Tibial nerve (tissue), 4 donors: ENCODE results near the gene ABCB4. TPM values are rescaled to one million over a fixed set of nuclear protein-coding genes. Genes with fewer than 3 reads are reported as not detected.

Experiments used
- DNase-seq, 2 donors: peaks; one replicate each; pipeline ENCODE4 v3.0.0-alpha.2; 2019; ENCODE audit warnings: low spot score in 2 of 2
- H3K27ac ChIP-seq, 4 donors: fragments of 200-600 bp; sonication (generic) in 3 of 4; one replicate each; pipeline ENCODE4 v1.5.1; 2017 to 2019; ENCODE audit warnings: mild to moderate bottlenecking in 1 of 4
- H3K27me3 ChIP-seq, 2 donors: fragments of 200-600 bp; sonication (generic) in 1 of 2; one replicate each; pipeline versions ENCODE4 v1.5.1 to v1.6.0; 2017 to 2019
- H3K36me3 ChIP-seq, 3 donors: fragments of 200-600 bp; sonication (generic); one replicate each; pipeline ENCODE4 v1.5.1; 2018 to 2019
- H3K4me1 ChIP-seq, 4 donors: fragments of 200-600 bp; sonication (generic) in 3 of 4; one replicate each; pipeline ENCODE4 v1.5.1; 2017 to 2019
- H3K4me3 ChIP-seq, 4 donors: fragments of 200-600 bp; sonication (generic) in 3 of 4; one replicate each; pipeline ENCODE4 v1.5.1; 2017 to 2019; ENCODE audit warnings: mild to moderate bottlenecking in 1 of 4, moderate library complexity in 1 of 4
- H3K9me3 ChIP-seq, 4 donors: fragments of 200-600 bp; sonication (generic) in 3 of 4; one replicate each; pipeline ENCODE4 v1.5.1; 2017 to 2019
- EP300 ChIP-seq, 2 donors: sonication (generic); formaldehyde crosslinking; IDR thresholded peaks; one replicate each; pipeline ENCODE4 v1.6.1; 2017; ENCODE audit warnings: antibody characterized with exemption in 2 of 2, mild to moderate bottlenecking in 1 of 2
- POLR2A ChIP-seq, 2 donors: fragments of 450-650 bp; IDR thresholded peaks; one replicate each; pipeline ENCODE4 v1.6.1; 2017; ENCODE audit warnings: antibody characterized with exemption in 2 of 2, mild to moderate bottlenecking in 2 of 2, moderate library complexity in 2 of 2
- WGBS, 2 donors: methylation state at CpG; one replicate each; pipeline ENCODE4 v1.1.5; 2018; 5-methylcytosine and 5-hydroxymethylcytosine counted together
- total RNA-seq, 4 donors: library from RNA; depleted of rRNA; stranded (reverse); fragments of >200 nt; gene quantifications; one replicate each; pipeline ENCODE4 v1.1.0, GENCODE V29; 2016
- TF ChIP-seq, protein P1 (sequence below), 5 experiments: fragments of 200-600 bp in 3 of 5; fragments of 450-650 bp in 2 of 5; sonication (generic) in 3 of 5; IDR thresholded peaks; one replicate each; pipeline ENCODE4 v1.5.1; 2016 to 2019; ENCODE audit warnings: antibody characterized with exemption in 5 of 5, mild to moderate bottlenecking in 3 of 5, moderate library complexity in 2 of 5

The ABCB4 gene
- total RNA-seq, 4 donors from 2014 or later, result 0.42 to 2.0 (median 1.00) TPM

DNA sequence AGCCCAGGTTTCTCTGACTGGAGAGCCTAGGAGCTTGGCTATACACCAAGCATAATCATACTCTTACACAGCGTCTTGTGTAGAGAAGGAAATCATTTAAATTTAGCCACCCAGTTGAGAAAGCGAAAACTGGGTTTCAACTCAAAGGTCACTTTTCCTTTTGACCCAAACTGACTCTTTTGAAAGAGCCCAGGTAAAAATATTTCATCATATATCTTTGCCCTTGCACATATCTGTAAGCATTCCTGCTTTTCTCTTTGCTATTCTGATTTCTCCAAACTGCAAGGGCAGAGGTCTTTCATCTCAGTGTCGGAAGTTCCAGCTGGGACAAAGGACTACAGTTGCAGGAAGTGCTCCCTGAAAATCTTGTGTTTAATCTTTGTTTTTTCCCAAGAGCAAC, 22.0 kb upstream of the ABCB4 start:
- H3K36me3 ChIP-seq, result no peaks in the 10 kb centered on the region
- H3K4me1 ChIP-seq, result no peaks in the 10 kb centered on the region
- H3K27me3 ChIP-seq, result no peaks in the 10 kb centered on the region
- H3K4me3 ChIP-seq, result no peak overlapping the region
- H3K27ac ChIP-seq, result no peak overlapping the region
- 54 to 66% methylated on average over 3 of the region's 3 CpGs for WGBS, 2 donors
- DNase-seq, result no peak
- TF ChIP-seq, protein P1, sequence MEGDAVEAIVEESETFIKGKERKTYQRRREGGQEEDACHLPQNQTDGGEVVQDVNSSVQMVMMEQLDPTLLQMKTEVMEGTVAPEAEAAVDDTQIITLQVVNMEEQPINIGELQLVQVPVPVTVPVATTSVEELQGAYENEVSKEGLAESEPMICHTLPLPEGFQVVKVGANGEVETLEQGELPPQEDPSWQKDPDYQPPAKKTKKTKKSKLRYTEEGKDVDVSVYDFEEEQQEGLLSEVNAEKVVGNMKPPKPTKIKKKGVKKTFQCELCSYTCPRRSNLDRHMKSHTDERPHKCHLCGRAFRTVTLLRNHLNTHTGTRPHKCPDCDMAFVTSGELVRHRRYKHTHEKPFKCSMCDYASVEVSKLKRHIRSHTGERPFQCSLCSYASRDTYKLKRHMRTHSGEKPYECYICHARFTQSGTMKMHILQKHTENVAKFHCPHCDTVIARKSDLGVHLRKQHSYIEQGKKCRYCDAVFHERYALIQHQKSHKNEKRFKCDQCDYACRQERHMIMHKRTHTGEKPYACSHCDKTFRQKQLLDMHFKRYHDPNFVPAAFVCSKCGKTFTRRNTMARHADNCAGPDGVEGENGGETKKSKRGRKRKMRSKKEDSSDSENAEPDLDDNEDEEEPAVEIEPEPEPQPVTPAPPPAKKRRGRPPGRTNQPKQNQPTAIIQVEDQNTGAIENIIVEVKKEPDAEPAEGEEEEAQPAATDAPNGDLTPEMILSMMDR (IDR thresholded peaks at IDR 0.05), result no peak
- no peak for TF ChIP-seq EP300 (IDR thresholded peaks at IDR 0.05)
- H3K9me3 ChIP-seq, result no peaks in the 10 kb centered on the region

- Histone ChIP-seq H3K36me3 (no peaks in the 10 kb centered on the region), H3K4me3 (no peak overlapping the region), H3K4me1 (no peaks in the 10 kb centered on the region), H3K9me3 (peaks cover 0 to 5% (median 0%) of the 10 kb centered on the region in 4 donors), H3K27ac (no peak overlapping the region), H3K27me3 (no peaks in the 10 kb centered on the region)
- no peak for DNase-seq
- WGBS, 2 donors, result 71 to 83% methylated on average over 5 of the region's 5 CpGs
- TF ChIP-seq EP300 (IDR thresholded peaks at IDR 0.05), result no peak
- TF ChIP-seq, protein P1 (IDR thresholded peaks at IDR 0.05), result no peak
- no peak for TF ChIP-seq POLR2A (IDR thresholded peaks at IDR 0.05)
Observed at GRCh38 chr7:87495366-87495765, 19.9 kb upstream of the ABCB4 start.

DNA sequence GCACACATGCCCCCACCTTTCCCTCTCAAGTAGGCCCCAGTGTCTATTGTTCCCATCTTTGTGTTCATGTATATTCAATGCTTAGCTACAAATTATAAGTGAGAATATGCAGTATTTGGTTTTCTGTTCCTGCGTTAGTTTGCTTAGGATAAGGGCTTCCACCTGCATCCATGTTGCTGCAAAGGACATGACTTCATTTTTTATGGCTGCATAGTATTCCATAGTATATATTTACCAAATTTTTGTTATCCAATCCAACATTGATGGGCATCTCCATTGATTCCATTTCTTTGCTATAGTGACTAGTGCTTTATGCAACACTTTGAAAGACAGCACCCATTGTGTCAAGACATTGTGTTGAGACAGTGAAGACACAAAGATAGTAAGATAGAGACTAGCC, 19.0 kb upstream of the ABCB4 start:
- no peaks in the 10 kb centered on the region for H3K4me1 ChIP-seq
- 98 to 100% methylated on average over 1 of the region's 1 CpG for WGBS, 2 donors
- H3K27me3 ChIP-seq, result no peaks in the 10 kb centered on the region
- no peak overlapping the region for H3K4me3 ChIP-seq
- H3K36me3 ChIP-seq, result no peaks in the 10 kb centered on the region
- TF ChIP-seq, protein P1 (IDR thresholded peaks at IDR 0.05), result no peak
- no peak for TF ChIP-seq POLR2A (IDR thresholded peaks at IDR 0.05)
- no peak for TF ChIP-seq EP300 (IDR thresholded peaks at IDR 0.05)
- H3K9me3 ChIP-seq, result peaks cover 0 to 5% (median 0%) of the 10 kb centered on the region in 4 donors
- DNase-seq, result no peak
- H3K27ac ChIP-seq, result no peak overlapping the region

DNA sequence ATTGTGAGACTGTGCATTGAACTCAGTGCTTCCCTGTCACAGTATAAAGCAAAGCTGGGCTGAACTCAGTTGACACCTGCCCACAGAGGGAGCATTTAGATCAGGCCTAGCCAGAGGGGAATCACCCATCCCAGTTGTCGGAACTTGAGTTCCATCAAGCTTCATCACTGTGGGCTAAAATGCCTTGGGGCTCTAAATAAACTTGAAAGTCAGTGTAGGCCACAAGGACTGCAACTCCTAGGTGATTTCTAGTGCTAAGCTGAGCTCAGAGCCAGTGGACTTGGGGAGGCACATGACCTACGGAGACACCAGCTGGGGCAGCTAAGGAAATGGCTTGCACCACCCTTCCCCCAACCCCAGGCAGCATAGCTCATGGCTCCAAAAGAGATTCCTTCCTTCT, 7.7 kb upstream of the ABCB4 start:
- no peaks in the 10 kb centered on the region for H3K27me3 ChIP-seq
- H3K9me3 ChIP-seq, result no peaks in the 10 kb centered on the region
- TF ChIP-seq POLR2A (IDR thresholded peaks at IDR 0.05) (no peak), EP300 (IDR thresholded peaks at IDR 0.05) (no peak)
- TF ChIP-seq, protein P1 (IDR thresholded peaks at IDR 0.05), result no peak
- no peak for DNase-seq
- 90 to 94% methylated on average over 1 to 2 of the region's 2 CpGs for WGBS, 2 donors
- H3K4me3 ChIP-seq, result no peak overlapping the region
- H3K36me3 ChIP-seq, result no peaks in the 10 kb centered on the region
- H3K4me1 ChIP-seq, result no peaks in the 10 kb centered on the region
- no peak overlapping the region for H3K27ac ChIP-seq

- Histone ChIP-seq H3K4me3 (no peak overlapping the region), H3K27me3 (no peaks in the 10 kb centered on the region), H3K27ac (no peak overlapping the region), H3K4me1 (no peaks in the 10 kb centered on the region), H3K36me3 (no peaks in the 10 kb centered on the region), H3K9me3 (no peaks in the 10 kb centered on the region)
- TF ChIP-seq, protein P1 (IDR thresholded peaks at IDR 0.05), result no peak
- TF ChIP-seq EP300 (IDR thresholded peaks at IDR 0.05) (no peak), POLR2A (IDR thresholded peaks at IDR 0.05) (no peak)
- 59 to 64% methylated on average over 3 of the region's 3 CpGs for WGBS, 2 donors
- no peak for DNase-seq
Observed at GRCh38 chr7:87482115-87482514, 6.6 kb upstream of the ABCB4 start.
